HEK293T (cell line): Measurements from ENCODE around the gene SHOC1.

Experiments
- CTCF ChIA-PET: fragments of 350-600 bp; formaldehyde crosslinking; extraction: SDS; loops from one replicate; lab custom pipeline; 2021; ENCODE audit warnings: antibody characterized with exemption, inconsistent platforms; lab: Yijun Ruan, JAX
- POLR2A ChIA-PET: fragments of 350-600 bp; formaldehyde crosslinking; extraction: SDS; loops from one replicate; lab custom pipeline; 2020; ENCODE audit warnings: antibody characterized with exemption, inconsistent platforms; lab: Yijun Ruan, JAX
- DNase-seq: peaks from one replicate; pipeline ENCODE4 v3.0.0; 2012; ENCODE audit warnings: mixed read lengths; ENCODE audit errors: extremely low spot score
- ARNT ChIP-seq: fragments of 450-650 bp; IDR thresholded peaks from 2 replicates; pipeline ENCODE4 v1.6.1; 2017; ENCODE audit warnings: mild to moderate bottlenecking
- BHLHE40 ChIP-seq: fragments of 450-650 bp; IDR thresholded peaks from 2 replicates; pipeline ENCODE4 v1.6.1; 2016; ENCODE audit warnings: mild to moderate bottlenecking, moderate library complexity, borderline replicate concordance
- ELF4 ChIP-seq: fragments of 450-650 bp; IDR thresholded peaks from 2 replicates; pipeline ENCODE4 v1.6.1; 2017; ENCODE audit warnings: antibody characterized with exemption
- FOXM1 ChIP-seq: fragments of 450-650 bp; IDR thresholded peaks from 2 replicates; pipeline ENCODE4 v1.6.1; 2017; ENCODE audit warnings: mild to moderate bottlenecking, borderline replicate concordance
- HDGF ChIP-seq: fragments of 450-650 bp; IDR thresholded peaks from 2 replicates; pipeline ENCODE4 v1.6.1; 2017; ENCODE audit warnings: antibody characterized with exemption, borderline replicate concordance
- L3MBTL2 ChIP-seq: fragments of 450-650 bp; conservative IDR thresholded peaks from 2 replicates; pipeline ENCODE4 v1.6.1; 2016; ENCODE audit warnings: mild to moderate bottlenecking
- LEF1 ChIP-seq: fragments of 450-650 bp; IDR thresholded peaks from 2 replicates; pipeline ENCODE4 v1.6.1; 2017; ENCODE audit warnings: mild to moderate bottlenecking, borderline replicate concordance
- NFRKB ChIP-seq: fragments of 450-650 bp; IDR thresholded peaks from 2 replicates; pipeline ENCODE4 v1.6.1; 2016; ENCODE audit warnings: mild to moderate bottlenecking, moderate library complexity
- SP1 ChIP-seq: fragments of 450-650 bp; IDR thresholded peaks from 2 replicates; pipeline ENCODE4 v1.6.1; 2017
- ZNF384 ChIP-seq: fragments of 450-650 bp; IDR thresholded peaks from 2 replicates; pipeline ENCODE4 v1.6.1; 2016
- TF ChIP-seq, protein P1 (sequence below): fragments of 450-650 bp; IDR thresholded peaks from 2 replicates; pipeline ENCODE4 v1.6.1; 2016

Gene SHOC1

DNA sequence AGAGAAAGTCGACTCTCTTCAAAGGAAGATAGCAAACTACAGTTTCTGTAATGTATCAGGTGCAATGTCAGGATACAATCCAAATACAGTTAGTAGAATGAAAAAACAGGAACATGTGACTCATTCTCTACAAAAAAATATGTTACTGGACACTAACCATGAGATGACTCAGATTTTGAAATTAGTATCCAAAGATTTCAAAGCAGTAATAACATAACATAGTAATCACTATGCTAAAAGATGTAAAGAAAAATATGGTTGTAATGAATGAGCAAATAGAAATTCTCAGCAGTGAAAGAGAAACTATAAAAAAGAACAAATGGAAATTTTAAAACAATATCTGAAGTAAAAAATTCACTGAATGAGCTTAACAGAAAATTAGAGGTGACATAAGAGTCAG is 42.3 kb downstream of the SHOC1 start:
- no peak for DNase-seq
- TF ChIP-seq L3MBTL2 (no peak), ZNF384 (no peak), SP1 (no peak), LEF1 (no peak), NFRKB (no peak), ELF4 (no peak), BHLHE40 (no peak), HDGF (no peak), FOXM1 (no peak), ARNT (no peak)
- TF ChIP-seq, protein P1, sequence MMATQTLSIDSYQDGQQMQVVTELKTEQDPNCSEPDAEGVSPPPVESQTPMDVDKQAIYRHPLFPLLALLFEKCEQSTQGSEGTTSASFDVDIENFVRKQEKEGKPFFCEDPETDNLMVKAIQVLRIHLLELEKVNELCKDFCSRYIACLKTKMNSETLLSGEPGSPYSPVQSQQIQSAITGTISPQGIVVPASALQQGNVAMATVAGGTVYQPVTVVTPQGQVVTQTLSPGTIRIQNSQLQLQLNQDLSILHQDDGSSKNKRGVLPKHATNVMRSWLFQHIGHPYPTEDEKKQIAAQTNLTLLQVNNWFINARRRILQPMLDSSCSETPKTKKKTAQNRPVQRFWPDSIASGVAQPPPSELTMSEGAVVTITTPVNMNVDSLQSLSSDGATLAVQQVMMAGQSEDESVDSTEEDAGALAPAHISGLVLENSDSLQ = no peak
- CTCF ChIA-PET = no interaction called here
- POLR2A ChIA-PET = no interaction called here
